MG63 (cell line): ENCODE measurements around the gene ST14. TPM values are rescaled to one million over a fixed set of nuclear protein-coding genes. Genes with fewer than 3 reads are reported as not detected.

Experiments
- DNase-seq: peaks from one replicate; pipeline ENCODE4 v3.0.0-alpha.2; 2020
- H3K27me3 ChIP-seq: fragments of 250-450 bp; sonication (Bioruptor Pico); 2 replicates; pipeline ENCODE4 v1.5.1; 2020; ENCODE audit warnings: mild to moderate bottlenecking, moderate library complexity
- H3K36me3 ChIP-seq: fragments of 250-450 bp; sonication (Bioruptor Pico); 2 replicates; pipeline ENCODE4 v1.5.1; 2020; ENCODE audit warnings: mild to moderate bottlenecking, moderate library complexity
- H3K4me3 ChIP-seq: fragments of 250-450 bp; sonication (Bioruptor Pico); 2 replicates; pipeline ENCODE4 v1.5.1; 2020; ENCODE audit warnings: mild to moderate bottlenecking, moderate library complexity
- H3K9me3 ChIP-seq: fragments of 250-450 bp; sonication (Bioruptor Pico); 2 replicates; pipeline ENCODE4 v1.5.1; 2020; ENCODE audit warnings: mild to moderate bottlenecking, moderate library complexity
- total RNA-seq: library from RNA; depleted of rRNA; stranded (reverse); fragments of >200 nt; shearing (Covaris generic); gene quantifications from 2 replicates; pipeline ENCODE4 v1.2.3, GENCODE V29; 2014; ENCODE audit warnings: low replicate concordance

ST14 gene
- total RNA-seq, 1 experiment from 2014 or later: not detected

GRCh38 chr11:130209128-130209932 lies 49.7 kb downstream of the ST14 start:
- no peak overlapping the region for H3K4me3 ChIP-seq
- no peaks in the 10 kb centered on the region for H3K36me3 ChIP-seq
- DNase-seq: no peak
- no peaks in the 10 kb centered on the region for H3K9me3 ChIP-seq
- no peaks in the 10 kb centered on the region for H3K27me3 ChIP-seq

- Histone ChIP-seq H3K36me3 (no peaks in the 10 kb centered on the region), H3K27me3 (no peaks in the 10 kb centered on the region), H3K4me3 (no peak overlapping the region), H3K9me3 (no peaks in the 10 kb centered on the region)
- no peak for DNase-seq
Measured at GRCh38 chr11:130209954-130210854, 50.6 kb downstream of the ST14 start.

GRCh38 chr11:130211144-130211543 lies 51.6 kb downstream of the ST14 start:
- no peaks in the 10 kb centered on the region for H3K9me3 ChIP-seq
- H3K36me3 ChIP-seq: no peaks in the 10 kb centered on the region
- DNase-seq: no peak
- H3K4me3 ChIP-seq: no peak overlapping the region
- H3K27me3 ChIP-seq: no peaks in the 10 kb centered on the region

GRCh38 chr11:130211781-130212401 lies 52.3 kb downstream of the ST14 start:
- Histone ChIP-seq H3K36me3 (no peaks in the 10 kb centered on the region), H3K9me3 (no peaks in the 10 kb centered on the region), H3K27me3 (no peaks in the 10 kb centered on the region), H3K4me3 (no peak overlapping the region)
- DNase-seq: no peak

GRCh38 chr11:130212431-130212961 lies 52.9 kb downstream of the ST14 start:
- no peak for DNase-seq
- Histone ChIP-seq H3K4me3 (no peak overlapping the region), H3K27me3 (no peaks in the 10 kb centered on the region), H3K36me3 (no peaks in the 10 kb centered on the region), H3K9me3 (no peaks in the 10 kb centered on the region)

GRCh38 chr11:130213143-130213978 lies 53.8 kb downstream of the ST14 start:
- no peak overlapping the region for H3K4me3 ChIP-seq
- no peaks in the 10 kb centered on the region for H3K27me3 ChIP-seq
- peak; percentile 32 for DNase-seq
- no peaks in the 10 kb centered on the region for H3K36me3 ChIP-seq
- H3K9me3 ChIP-seq: no peaks in the 10 kb centered on the region

- DNase-seq: no peak
- Histone ChIP-seq H3K4me3 (no peak overlapping the region), H3K36me3 (no peaks in the 10 kb centered on the region), H3K27me3 (no peaks in the 10 kb centered on the region), H3K9me3 (no peaks in the 10 kb centered on the region)
Measured at GRCh38 chr11:130213979-130214281, 54.3 kb downstream of the ST14 start.

GRCh38 chr11:130214861-130215530 lies 55.4 kb downstream of the ST14 start:
- no peaks in the 10 kb centered on the region for H3K27me3 ChIP-seq
- H3K4me3 ChIP-seq: no peak overlapping the region
- no peaks in the 10 kb centered on the region for H3K9me3 ChIP-seq
- no peak for DNase-seq
- no peaks in the 10 kb centered on the region for H3K36me3 ChIP-seq

- H3K36me3 ChIP-seq: no peaks in the 10 kb centered on the region
- H3K27me3 ChIP-seq: no peaks in the 10 kb centered on the region
- DNase-seq: no peak
- H3K9me3 ChIP-seq: no peaks in the 10 kb centered on the region
- no peak overlapping the region for H3K4me3 ChIP-seq
Measured at GRCh38 chr11:130215531-130216220, 56.1 kb downstream of the ST14 start.

GRCh38 chr11:130216221-130216550 lies 56.6 kb downstream of the ST14 start:
- H3K4me3 ChIP-seq: no peak overlapping the region
- H3K27me3 ChIP-seq: no peaks in the 10 kb centered on the region
- no peak for DNase-seq
- H3K9me3 ChIP-seq: no peaks in the 10 kb centered on the region
- no peaks in the 10 kb centered on the region for H3K36me3 ChIP-seq

- no peaks in the 10 kb centered on the region for H3K27me3 ChIP-seq
- H3K4me3 ChIP-seq: no peak overlapping the region
- H3K9me3 ChIP-seq: no peaks in the 10 kb centered on the region
- no peaks in the 10 kb centered on the region for H3K36me3 ChIP-seq
- DNase-seq: no peak
Measured at GRCh38 chr11:130216591-130217132, 57.1 kb downstream of the ST14 start.

- Histone ChIP-seq H3K4me3 (no peak overlapping the region), H3K27me3 (no peaks in the 10 kb centered on the region), H3K9me3 (no peaks in the 10 kb centered on the region), H3K36me3 (no peaks in the 10 kb centered on the region)
- DNase-seq: no peak
Measured at GRCh38 chr11:130217133-130218031, 57.8 kb downstream of the ST14 start.

GRCh38 chr11:130218501-130219070 lies 59.0 kb downstream of the ST14 start:
- no peaks in the 10 kb centered on the region for H3K36me3 ChIP-seq
- no peaks in the 10 kb centered on the region for H3K9me3 ChIP-seq
- H3K4me3 ChIP-seq: no peak overlapping the region
- no peaks in the 10 kb centered on the region for H3K27me3 ChIP-seq
- no peak for DNase-seq

- H3K36me3 ChIP-seq: no peaks in the 10 kb centered on the region
- no peak for DNase-seq
- no peak overlapping the region for H3K4me3 ChIP-seq
- H3K9me3 ChIP-seq: no peaks in the 10 kb centered on the region
- no peaks in the 10 kb centered on the region for H3K27me3 ChIP-seq
Measured at GRCh38 chr11:130219148-130219547, 59.6 kb downstream of the ST14 start.
